ENCODE results near the gene IQCE.

DNA sequence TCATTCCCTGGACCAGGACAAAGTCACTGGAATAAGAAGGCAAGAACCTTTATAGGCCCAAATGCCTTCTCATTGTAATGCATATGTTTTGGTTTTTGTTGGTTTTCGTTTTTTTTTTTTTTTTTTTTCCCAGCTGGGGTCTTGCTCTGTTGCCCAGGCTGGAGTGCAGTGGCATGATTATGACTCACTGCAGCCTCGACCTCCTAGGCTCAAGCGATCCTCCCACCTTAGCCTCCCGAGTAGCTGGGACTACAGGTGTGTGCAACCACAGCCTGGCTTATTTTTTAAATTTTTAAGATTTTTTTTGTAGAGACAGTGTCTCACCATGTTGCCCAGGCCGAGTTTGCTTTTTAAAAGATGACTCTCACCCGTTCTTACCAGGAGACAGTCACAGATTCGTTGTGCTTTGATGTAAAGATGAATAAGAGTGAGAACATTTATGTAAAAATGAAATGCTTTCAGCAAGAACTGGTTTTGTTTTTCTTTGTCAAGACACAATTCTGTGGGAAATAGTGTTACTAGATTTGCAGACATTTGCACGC, 7.6 kb downstream of the IQCE start:
- TF ChIP-seq POLR2A (IDR thresholded peaks at IDR 0.05; ENCODE audit: low read length) (no peak), GATA1 (IDR thresholded peaks at IDR 0.05; ENCODE audit: low read depth, low read length) (no peak)

All from erythroblast (primary cell).